Vagina (tissue), 2 donors: Measurements from ENCODE around the gene FAM131C. TPM values are rescaled to one million over a fixed set of nuclear protein-coding genes. Genes with fewer than 3 reads are reported as not detected.
A peak's percentile ranks its signal among the peaks of the same experiment; 100 is the strongest.

Experiments used
- DNase-seq, 2 donors: peaks; one replicate each; pipeline ENCODE4 v3.0.0-alpha.2; 2017; ENCODE audit errors: extremely low spot score in 2 of 2
- H3K27ac ChIP-seq: fragments of 200-600 bp; sonication (generic); one replicate; pipeline ENCODE4 v1.5.1; 2019
- H3K27me3 ChIP-seq: fragments of 200-600 bp; sonication (generic); one replicate; pipeline ENCODE4 v1.5.1; 2019
- H3K36me3 ChIP-seq, 2 donors: fragments of 200-600 bp; sonication (generic); one replicate each; pipeline ENCODE4 v1.5.1; 2017 to 2019
- H3K4me1 ChIP-seq: fragments of 200-600 bp; sonication (generic); one replicate; pipeline ENCODE4 v1.5.1; 2019
- H3K4me3 ChIP-seq, 2 donors: fragments of 200-600 bp; sonication (generic); 1 replicate in 1 of 2; 2 replicates in 1 of 2; pipeline ENCODE4 v1.5.1; 2016 to 2019
- H3K9me3 ChIP-seq: fragments of 200-600 bp; sonication (generic); one replicate; pipeline ENCODE4 v1.5.1; 2019
- CTCF ChIP-seq, 3 experiments: fragments of 450-650 bp in 2 of 3; fragments of 200-600 bp in 1 of 3; sonication (generic) in 1 of 3; IDR thresholded peaks; one replicate each; pipeline ENCODE4 v1.5.1; 2017 to 2019; ENCODE audit warnings: antibody characterized with exemption in 3 of 3, mild to moderate bottlenecking in 2 of 3, moderate library complexity in 2 of 3
- POLR2A ChIP-seq, 2 donors: fragments of 450-650 bp; IDR thresholded peaks; one replicate each; pipeline ENCODE4 v1.6.1; 2017; ENCODE audit warnings: antibody characterized with exemption in 2 of 2, mild to moderate bottlenecking in 2 of 2, moderate library complexity in 2 of 2
- POLR2AphosphoS5 ChIP-seq, 2 donors: sonication (generic); formaldehyde crosslinking; IDR thresholded peaks; one replicate each; pipeline ENCODE4 v1.9.0; 2017; ENCODE audit warnings: antibody characterized with exemption in 2 of 2, mild to moderate bottlenecking in 2 of 2, low read depth in 1 of 2; ENCODE audit not compliant: insufficient read depth in 1 of 2
- intact Hi-C: fragments of 100-400 bp; cut with DNase I; formaldehyde crosslinking; loops from one replicate; pipeline ENCODE4 v1.15.1; 2023
- total RNA-seq: library from RNA; depleted of rRNA; stranded (reverse); fragments of >200 nt; gene quantifications from one replicate; pipeline ENCODE4 v1.2.3, GENCODE V29; 2016

FAM131C gene
- total RNA-seq, 1 donor from 2014 or later: 0.98 TPM

GRCh38 chr1:16088351-16088911 is 15.0 kb upstream of the FAM131C start:
- Histone ChIP-seq H3K9me3 (no peaks in the 10 kb centered on the region), H3K27me3 (no peaks in the 10 kb centered on the region), H3K36me3 (no peaks in the 10 kb centered on the region), H3K4me3 (no peak overlapping the region), H3K4me1 (peaks cover 21% of the 10 kb centered on the region), H3K27ac (no peak overlapping the region)
- no peak for DNase-seq
- TF ChIP-seq POLR2AphosphoS5 (IDR thresholded peaks at IDR 0.05; ENCODE audit: insufficient read depth in 1 of 2, low read depth in 1 of 2) (no peak), POLR2A (IDR thresholded peaks at IDR 0.05) (no peak), CTCF (IDR thresholded peaks at IDR 0.05) (no peak)
- intact Hi-C loops: no loop called here

- Histone ChIP-seq H3K36me3 (no peaks in the 10 kb centered on the region), H3K4me3 (no peak overlapping the region), H3K9me3 (no peaks in the 10 kb centered on the region), H3K27ac (peak overlapping the region; percentile 56), H3K27me3 (no peaks in the 10 kb centered on the region), H3K4me1 (peaks cover 28% of the 10 kb centered on the region)
- no peak for DNase-seq
- intact Hi-C loops: no loop called here
- TF ChIP-seq POLR2AphosphoS5 (IDR thresholded peaks at IDR 0.05; ENCODE audit: insufficient read depth in 1 of 2, low read depth in 1 of 2) (no peak), CTCF (IDR thresholded peaks at IDR 0.05) (no peak), POLR2A (IDR thresholded peaks at IDR 0.05) (no peak)
These were observed 14.3 kb upstream of the FAM131C start for GRCh38 chr1:16087733-16088132.

- DNase-seq: no peak
- Histone ChIP-seq H3K36me3 (no peaks in the 10 kb centered on the region), H3K4me3 (no peak overlapping the region), H3K27ac (no peak overlapping the region), H3K27me3 (no peaks in the 10 kb centered on the region), H3K9me3 (no peaks in the 10 kb centered on the region), H3K4me1 (peaks cover 24% of the 10 kb centered on the region)
- TF ChIP-seq POLR2A (IDR thresholded peaks at IDR 0.05): no peak
- TF ChIP-seq CTCF (IDR thresholded peaks at IDR 0.05): no peak
- TF ChIP-seq POLR2AphosphoS5 (IDR thresholded peaks at IDR 0.05; ENCODE audit: insufficient read depth in 1 of 2, low read depth in 1 of 2): no peak
- intact Hi-C loops: no loop called here
These were observed 12.1 kb upstream of the FAM131C start for GRCh38 chr1:16085522-16085921.

- Histone ChIP-seq H3K36me3 (no peaks in the 10 kb centered on the region), H3K4me3 (no peak overlapping the region), H3K9me3 (no peaks in the 10 kb centered on the region), H3K4me1 (peaks cover 34% of the 10 kb centered on the region), H3K27ac (no peak overlapping the region), H3K27me3 (no peaks in the 10 kb centered on the region)
- DNase-seq: no peak
- intact Hi-C loops: no loop called here
- TF ChIP-seq CTCF (IDR thresholded peaks at IDR 0.05) (no peak), POLR2A (IDR thresholded peaks at IDR 0.05) (no peak), POLR2AphosphoS5 (IDR thresholded peaks at IDR 0.05; ENCODE audit: insufficient read depth in 1 of 2, low read depth in 1 of 2) (no peak)
These were observed 10.0 kb upstream of the FAM131C start for GRCh38 chr1:16083486-16083885.

GRCh38 chr1:16082283-16083038 is 9.0 kb upstream of the FAM131C start:
- H3K4me3 ChIP-seq: no peak overlapping the region
- TF ChIP-seq POLR2A (IDR thresholded peaks at IDR 0.05) (no peak), CTCF (IDR thresholded peaks at IDR 0.05) (peak; percentile 61 to 88 (median 71)), POLR2AphosphoS5 (IDR thresholded peaks at IDR 0.05; ENCODE audit: insufficient read depth in 1 of 2, low read depth in 1 of 2) (no peak)
- no peaks in the 10 kb centered on the region for H3K9me3 ChIP-seq
- peaks cover 24% of the 10 kb centered on the region for H3K4me1 ChIP-seq
- no peaks in the 10 kb centered on the region for H3K27me3 ChIP-seq
- intact Hi-C loops: no loop called here
- H3K36me3 ChIP-seq: no peaks in the 10 kb centered on the region
- DNase-seq: no peak
- no peak overlapping the region for H3K27ac ChIP-seq
